ENCODE data around the gene B4GALT2.

GRCh38 chr1:43980255-43981134, 1.5 kb downstream of the B4GALT2 start:
- TF ChIP-seq ZNF274 (IDR thresholded peaks at IDR 0.05; ENCODE audit: low read depth, low read length) = no peak
- no peak for TF ChIP-seq YY1 (IDR thresholded peaks at IDR 0.05; ENCODE audit: insufficient read depth, insufficient read length)

Data from NT2/D1 (cell line).